CD4-positive, alpha-beta T cell (primary cell): ENCODE results near the gene SYCE1L. TPM values are rescaled to one million over a fixed set of nuclear protein-coding genes. Genes with fewer than 3 reads are reported as not detected.
A peak's percentile ranks its signal among the peaks of the same experiment; 100 is the strongest.

Source experiments
- ATAC-seq: fragments of 200-7000 bp; cut with Tn5 transposase; one replicate; pipeline ENCODE4 v1.10.0; 2022; ENCODE audit warnings: mild to moderate bottlenecking; ENCODE audit not compliant: poor library complexity
- CTCF ChIA-PET: fragments of 350-600 bp; sonication (Branson Sonifier 250); formaldehyde crosslinking; loops from one replicate; lab custom pipeline; 2021; ENCODE audit warnings: antibody characterized with exemption, inconsistent platforms; lab: Charles Lee
- POLR2A ChIA-PET: fragments of 350-600 bp; sonication (Branson Sonifier 250); formaldehyde crosslinking; loops from one replicate; lab custom pipeline; 2021; ENCODE audit warnings: antibody characterized with exemption, inconsistent platforms; lab: Charles Lee
- DNase-seq, 14 experiments: peaks; one replicate each; pipeline ENCODE4 v3.0.0-alpha.2; 2013 to 2020; ENCODE audit warnings: mixed read lengths in 2 of 14
- H3K27ac ChIP-seq, 2 donors: one replicate each; pipeline versions ENCODE4 v1.5.1 to v1.7.0; 2013; ENCODE audit warnings: low read length in 2 of 2, low read depth in 1 of 2, mild to moderate bottlenecking in 1 of 2
- H3K27me3 ChIP-seq, 2 experiments: 1 replicate in 1 of 2; 2 replicates in 1 of 2; pipeline versions ENCODE4 v1.6.1 to v1.7.0; 2013; ENCODE audit warnings: low read length in 2 of 2, control low read depth in 1 of 2, mild to moderate bottlenecking in 1 of 2, moderate library complexity in 1 of 2; ENCODE audit not compliant: insufficient read depth in 2 of 2, control insufficient read depth in 1 of 2
- H3K36me3 ChIP-seq: one replicate; pipeline ENCODE4 v1.6.1; 2013; ENCODE audit warnings: low read length, control low read depth; ENCODE audit not compliant: insufficient read depth
- H3K4me1 ChIP-seq: one replicate; pipeline ENCODE4 v1.6.1; 2013; ENCODE audit warnings: low read length, control low read depth; ENCODE audit not compliant: insufficient read depth
- H3K4me3 ChIP-seq: one replicate; pipeline ENCODE4 v1.5.1; 2013; ENCODE audit warnings: mild to moderate bottlenecking, low read length, moderate library complexity
- H3K9me3 ChIP-seq, 2 experiments: 1 replicate in 1 of 2; 2 replicates in 1 of 2; pipeline versions ENCODE4 v1.6.1 to v1.7.0; 2013; ENCODE audit warnings: low read length in 2 of 2, mild to moderate bottlenecking in 2 of 2, control low read depth in 1 of 2, moderate library complexity in 1 of 2; ENCODE audit not compliant: control insufficient read depth in 1 of 2, insufficient read depth in 1 of 2
- H3K27ac Mint-ChIP-seq: one replicate; pipeline ENCODE4 v1.8.0; 2020; ENCODE audit warnings: mixed read lengths
- H3K27me3 Mint-ChIP-seq: one replicate; pipeline ENCODE4 v1.8.0; 2021; ENCODE audit warnings: mixed read lengths
- H3K36me3 Mint-ChIP-seq: one replicate; pipeline ENCODE4 v1.8.0; 2021; ENCODE audit warnings: low read depth, mixed read lengths
- H3K4me1 Mint-ChIP-seq: one replicate; pipeline ENCODE4 v1.8.0; 2021; ENCODE audit warnings: low read depth, mixed read lengths
- H3K4me3 Mint-ChIP-seq: one replicate; pipeline ENCODE4 v1.8.0; 2020; ENCODE audit warnings: mild to moderate bottlenecking, mixed read lengths
- H3K9me3 Mint-ChIP-seq: one replicate; pipeline ENCODE4 v1.8.0; 2020; ENCODE audit warnings: mixed read lengths
- intact Hi-C, 2 experiments: fragments of 100-400 bp; cut with DNase I in 1 of 2; cut with micrococcal nuclease in 1 of 2; formaldehyde crosslinking; loops; one replicate each; pipeline versions ENCODE4 v1.15.1 to v1.9.0; 2023 to 2025; cut with DNase I, micrococcal nuclease
- total RNA-seq, 174 experiments: library from RNA in 2 of 174; stranded (reverse) in 2 of 174; gene quantifications; one replicate each; pipeline ENCODE4 v1.2.3 and lab custom pipeline; 2021 to 2026
- TF ChIP-seq, protein P1 (sequence below): fragments of 200-600 bp; IDR thresholded peaks from one replicate; pipeline ENCODE4 v1.8.0; 2022; ENCODE audit warnings: antibody characterized with exemption, mild to moderate bottlenecking

The SYCE1L gene
- total RNA-seq, 2 experiments from 2014 or later = 18.8 to 18.9 TPM

DNA sequence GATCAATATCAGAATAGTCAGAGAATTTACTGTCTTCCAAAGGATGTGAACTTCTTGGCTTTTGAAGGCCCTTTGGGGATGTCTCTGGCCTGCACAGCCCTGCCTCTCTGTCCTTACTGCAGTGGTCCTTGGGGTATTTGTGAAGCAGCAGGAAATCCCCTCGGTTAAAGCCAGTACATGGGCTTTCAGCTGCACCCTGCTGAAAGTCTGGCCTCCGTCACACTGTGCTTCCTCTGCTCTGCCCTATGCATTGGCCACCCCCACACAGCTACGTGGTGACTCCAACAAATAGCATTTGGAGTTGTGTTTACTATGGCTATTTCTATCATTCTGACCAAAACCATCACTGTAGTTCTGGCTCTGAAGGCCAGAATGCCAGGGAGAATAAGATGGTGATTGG is 21.2 kb downstream of the SYCE1L start:
- ATAC-seq (no peak), DNase-seq (no peak)
- Histone ChIP-seq H3K27me3 (no peaks in the 10 kb centered on the region), H3K36me3 (no peaks in the 10 kb centered on the region), H3K4me1 (no peaks in the 10 kb centered on the region), H3K4me3 (no peak overlapping the region), H3K9me3 (no peaks in the 10 kb centered on the region), H3K27ac (no peak overlapping the region)
- Mint-ChIP-seq H3K27me3 (no peaks in the 10 kb centered on the region), H3K4me1 (no peaks in the 10 kb centered on the region), H3K4me3 (no peak overlapping the region), H3K27ac (no peak overlapping the region), H3K9me3 (no peaks in the 10 kb centered on the region), H3K36me3 (no peaks in the 10 kb centered on the region)
- CTCF ChIA-PET = no interaction called here
- TF ChIP-seq, protein P1, sequence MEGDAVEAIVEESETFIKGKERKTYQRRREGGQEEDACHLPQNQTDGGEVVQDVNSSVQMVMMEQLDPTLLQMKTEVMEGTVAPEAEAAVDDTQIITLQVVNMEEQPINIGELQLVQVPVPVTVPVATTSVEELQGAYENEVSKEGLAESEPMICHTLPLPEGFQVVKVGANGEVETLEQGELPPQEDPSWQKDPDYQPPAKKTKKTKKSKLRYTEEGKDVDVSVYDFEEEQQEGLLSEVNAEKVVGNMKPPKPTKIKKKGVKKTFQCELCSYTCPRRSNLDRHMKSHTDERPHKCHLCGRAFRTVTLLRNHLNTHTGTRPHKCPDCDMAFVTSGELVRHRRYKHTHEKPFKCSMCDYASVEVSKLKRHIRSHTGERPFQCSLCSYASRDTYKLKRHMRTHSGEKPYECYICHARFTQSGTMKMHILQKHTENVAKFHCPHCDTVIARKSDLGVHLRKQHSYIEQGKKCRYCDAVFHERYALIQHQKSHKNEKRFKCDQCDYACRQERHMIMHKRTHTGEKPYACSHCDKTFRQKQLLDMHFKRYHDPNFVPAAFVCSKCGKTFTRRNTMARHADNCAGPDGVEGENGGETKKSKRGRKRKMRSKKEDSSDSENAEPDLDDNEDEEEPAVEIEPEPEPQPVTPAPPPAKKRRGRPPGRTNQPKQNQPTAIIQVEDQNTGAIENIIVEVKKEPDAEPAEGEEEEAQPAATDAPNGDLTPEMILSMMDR = no peak
- intact Hi-C loops = no loop called here
- POLR2A ChIA-PET = no interaction called here

DNA sequence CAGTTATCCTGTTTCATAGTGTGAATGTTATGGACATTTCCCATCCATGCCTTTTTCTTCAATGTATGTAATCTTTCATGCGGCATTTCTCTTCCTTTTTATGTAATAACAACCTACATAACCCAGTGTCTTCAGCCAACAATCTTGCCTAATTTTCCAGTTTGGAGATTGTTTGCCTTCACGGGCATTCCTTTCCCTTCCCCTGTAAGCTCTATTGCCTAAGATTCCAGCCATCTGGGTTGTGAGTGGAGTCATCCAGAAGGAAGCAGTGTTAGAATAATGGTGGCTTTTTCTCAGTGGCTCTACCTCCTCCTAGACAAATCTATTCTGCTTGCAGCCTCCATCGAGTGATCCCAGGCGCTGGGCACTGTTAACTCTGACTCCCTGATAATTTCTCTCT is 22.3 kb downstream of the SYCE1L start:
- DNase-seq (no peak), ATAC-seq (no peak)
- no peaks in the 10 kb centered on the region for H3K4me1 Mint-ChIP-seq
- no peak overlapping the region for H3K27ac Mint-ChIP-seq
- H3K27me3 ChIP-seq = peaks cover 0 to 5% of the 10 kb centered on the region in 2 experiments
- no peaks in the 10 kb centered on the region for H3K9me3 ChIP-seq
- no peak overlapping the region for H3K27ac ChIP-seq
- no peaks in the 10 kb centered on the region for H3K9me3 Mint-ChIP-seq
- no peaks in the 10 kb centered on the region for H3K36me3 ChIP-seq
- H3K4me3 ChIP-seq = no peak overlapping the region
- ChIA-PET POLR2A (no interaction called here), CTCF (no interaction called here)
- no peaks in the 10 kb centered on the region for H3K36me3 Mint-ChIP-seq
- intact Hi-C loops = no loop called here
- no peaks in the 10 kb centered on the region for H3K27me3 Mint-ChIP-seq
- TF ChIP-seq, protein P1 = no peak
- no peaks in the 10 kb centered on the region for H3K4me1 ChIP-seq
- H3K4me3 Mint-ChIP-seq = no peak overlapping the region

DNA sequence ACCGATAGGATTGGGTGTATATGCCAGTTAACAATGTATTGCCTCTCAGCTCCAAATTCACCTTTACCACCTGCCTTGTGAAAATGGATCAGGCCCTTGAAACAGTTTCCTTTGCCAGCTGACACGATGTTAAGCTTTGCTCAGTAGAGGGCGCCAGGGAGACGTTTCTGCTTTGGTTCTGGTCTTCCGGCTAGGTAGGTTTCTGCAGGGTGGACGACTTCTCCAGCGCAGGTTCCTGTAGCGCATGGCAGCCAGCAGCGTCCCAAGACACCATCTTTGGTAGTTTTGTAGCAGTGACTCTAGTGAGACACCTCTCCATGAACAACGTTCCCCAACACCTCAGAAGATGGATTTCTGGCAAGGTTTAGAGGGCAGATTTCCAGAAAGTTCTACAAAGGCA is 24.0 kb downstream of the SYCE1L start:
- Mint-ChIP-seq H3K4me1 (no peaks in the 10 kb centered on the region), H3K9me3 (no peaks in the 10 kb centered on the region)
- peak in 4 of 14 experiments; percentile 11 to 50 (median 42) for DNase-seq

More for the DNA sequence above, 24.0 kb downstream of the SYCE1L start:
- TF ChIP-seq, protein P1 = no peak
- Histone ChIP-seq H3K27me3 (peaks cover 0 to 5% of the 10 kb centered on the region in 2 experiments), H3K36me3 (no peaks in the 10 kb centered on the region), H3K27ac (no peak overlapping the region), H3K9me3 (no peaks in the 10 kb centered on the region), H3K4me1 (no peaks in the 10 kb centered on the region), H3K4me3 (no peak overlapping the region)
- ChIA-PET CTCF (no interaction called here), POLR2A (no interaction called here)
- no peaks in the 10 kb centered on the region for H3K36me3 Mint-ChIP-seq
- no peak overlapping the region for H3K4me3 Mint-ChIP-seq
- intact Hi-C loops = no loop called here
- no peaks in the 10 kb centered on the region for H3K27me3 Mint-ChIP-seq
- no peak for ATAC-seq
- H3K27ac Mint-ChIP-seq = no peak overlapping the region
